Activated CD8-positive, alpha-beta memory T cell treated with anti-CD3 and anti-CD28 coated beads for 48 hours (primary cell): ENCODE data around the gene OTOG.

Source experiments
- DNase-seq, 3 experiments: peaks; one replicate each; pipeline ENCODE4 v3.0.0-alpha.2; 2020; ENCODE audit warnings: low read depth in 2 of 3, low spot score in 2 of 3

Gene OTOG

GRCh38 chr11:17630936-17631335 is 83.9 kb downstream of the OTOG start:
- DNase-seq, result no peak

- no peak for DNase-seq
Measured at GRCh38 chr11:17631702-17632365, 84.8 kb downstream of the OTOG start.

GRCh38 chr11:17633279-17633986 is 86.4 kb downstream of the OTOG start:
- DNase-seq, result no peak

GRCh38 chr11:17633987-17634775 is 87.1 kb downstream of the OTOG start:
- DNase-seq, result no peak

GRCh38 chr11:17634776-17635550 is 87.9 kb downstream of the OTOG start:
- no peak for DNase-seq

- DNase-seq, result no peak
Measured at GRCh38 chr11:17635551-17635938, 88.5 kb downstream of the OTOG start.

- no peak for DNase-seq
Measured at GRCh38 chr11:17636721-17637120, 89.7 kb downstream of the OTOG start.

GRCh38 chr11:17637901-17638300 is 90.8 kb downstream of the OTOG start:
- no peak for DNase-seq

- DNase-seq, result no peak
Measured at GRCh38 chr11:17638311-17638710, 91.3 kb downstream of the OTOG start.

GRCh38 chr11:17639091-17639490 is 92.0 kb downstream of the OTOG start:
- DNase-seq, result no peak

- no peak for DNase-seq
Measured at GRCh38 chr11:17639781-17640180, 92.7 kb downstream of the OTOG start.

GRCh38 chr11:17640493-17641164 is 93.6 kb downstream of the OTOG start:
- no peak for DNase-seq

GRCh38 chr11:17641792-17642350 is 94.8 kb downstream of the OTOG start:
- DNase-seq, result no peak

- no peak for DNase-seq
Measured at GRCh38 chr11:17642370-17642769, 95.3 kb downstream of the OTOG start.

- DNase-seq, result no peak
Measured at GRCh38 chr11:17642980-17643379, 95.9 kb downstream of the OTOG start.

- no peak for DNase-seq
Measured at GRCh38 chr11:17643506-17644405, 96.7 kb downstream of the OTOG start.

- DNase-seq, result no peak
Measured at GRCh38 chr11:17645190-17645970, 98.3 kb downstream of the OTOG start.

GRCh38 chr11:17646451-17647145 is 99.5 kb downstream of the OTOG start:
- no peak for DNase-seq
